NCI-H345 (cell line): ENCODE results near the gene LRRC46.

Experiments
- DNase-seq: peaks from one replicate; lab custom pipeline; 2025; lab: John Stamatoyannopoulos, UW

LRRC46 gene, protein sequence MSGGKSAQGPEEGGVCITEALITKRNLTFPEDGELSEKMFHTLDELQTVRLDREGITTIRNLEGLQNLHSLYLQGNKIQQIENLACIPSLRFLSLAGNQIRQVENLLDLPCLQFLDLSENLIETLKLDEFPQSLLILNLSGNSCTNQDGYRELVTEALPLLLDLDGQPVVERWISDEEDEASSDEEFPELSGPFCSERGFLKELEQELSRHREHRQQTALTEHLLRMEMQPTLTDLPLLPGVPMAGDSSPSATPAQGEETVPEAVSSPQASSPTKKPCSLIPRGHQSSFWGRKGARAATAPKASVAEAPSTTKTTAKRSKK

DNA sequence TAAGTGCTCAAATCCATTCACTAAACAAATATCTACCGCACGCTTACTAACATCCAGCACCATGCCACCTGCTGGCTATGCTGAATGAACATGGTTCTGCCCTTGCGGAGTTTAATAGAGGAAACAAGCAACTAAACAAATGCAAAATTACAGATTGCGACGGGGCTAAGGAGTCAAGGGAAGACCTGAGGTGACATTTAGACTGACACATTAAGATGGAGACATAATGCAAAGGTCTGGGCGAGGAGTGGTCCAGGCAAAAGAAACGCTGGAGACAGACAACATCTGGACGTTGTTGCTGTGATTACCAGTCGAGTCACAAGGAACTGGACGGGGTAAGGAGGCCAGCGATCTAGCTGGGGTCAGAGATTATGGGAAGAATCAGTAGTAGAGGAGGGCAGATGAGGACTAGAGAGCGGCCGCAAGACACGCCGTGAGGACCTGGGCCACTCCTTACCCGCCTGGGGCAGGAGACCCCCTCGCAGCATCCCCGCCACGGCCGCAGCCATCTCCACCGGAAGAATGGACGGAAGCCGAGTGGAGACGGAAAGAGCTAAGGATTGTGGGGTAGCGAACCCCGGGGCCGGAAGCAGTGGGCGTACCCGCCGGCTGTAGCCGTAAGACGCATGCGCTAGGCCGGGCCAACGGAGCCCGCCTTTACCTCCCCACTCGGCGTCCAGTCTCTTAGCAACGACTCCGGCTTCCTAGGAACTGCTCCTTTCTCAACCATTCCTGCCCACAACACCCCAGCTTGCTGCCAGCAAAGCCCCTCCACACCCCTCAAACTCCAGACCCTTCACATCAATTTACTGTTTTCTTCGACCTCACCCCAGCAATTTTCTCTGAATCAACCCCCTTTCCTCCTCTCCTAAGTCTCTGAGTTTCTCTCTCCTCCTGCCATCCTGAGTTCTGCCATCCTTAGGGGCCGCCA, at the start of gene LRRC46, which contains the start of gene MRPL10:
Gene LRRC46 (plus strand): TSS at position 668 of the 931 bp plus-strand sequence. CDS start 320 bp downstream, outside the sequence.
Gene MRPL10 (minus strand): TSS at position 539 of the 931 bp plus-strand sequence. CDS start 30 bp downstream, at position 509.
- DNase-seq: peak; percentile 96

DNA sequence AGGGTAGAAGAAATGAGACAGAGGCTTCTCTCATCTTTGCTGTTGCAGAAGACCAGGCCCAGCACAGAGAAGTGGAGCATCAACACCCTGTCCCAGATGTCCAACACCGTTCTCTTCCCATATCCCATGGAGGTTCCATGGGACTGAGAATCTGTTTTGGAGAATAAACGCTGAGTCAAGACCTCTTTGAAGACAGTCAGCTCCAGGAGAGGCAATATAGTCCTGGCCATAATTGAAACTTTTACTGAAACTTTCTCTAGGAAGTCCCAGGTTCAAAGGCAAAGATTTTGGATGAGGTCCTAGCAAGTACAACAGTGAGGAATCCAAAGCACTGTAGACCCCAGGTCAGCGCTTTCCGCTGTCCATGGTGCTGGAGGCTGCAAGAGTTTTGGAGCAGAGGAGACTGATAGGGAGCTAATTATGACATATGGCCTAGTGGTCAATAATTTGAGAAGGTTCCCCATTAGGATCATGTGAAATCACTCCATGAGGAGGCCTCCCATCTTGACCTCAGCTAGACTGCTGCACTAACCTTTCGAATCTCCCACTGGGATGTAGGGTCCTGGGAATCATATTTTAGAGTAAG, 45.8 kb upstream of the LRRC46 start:
- DNase-seq: no peak

DNA sequence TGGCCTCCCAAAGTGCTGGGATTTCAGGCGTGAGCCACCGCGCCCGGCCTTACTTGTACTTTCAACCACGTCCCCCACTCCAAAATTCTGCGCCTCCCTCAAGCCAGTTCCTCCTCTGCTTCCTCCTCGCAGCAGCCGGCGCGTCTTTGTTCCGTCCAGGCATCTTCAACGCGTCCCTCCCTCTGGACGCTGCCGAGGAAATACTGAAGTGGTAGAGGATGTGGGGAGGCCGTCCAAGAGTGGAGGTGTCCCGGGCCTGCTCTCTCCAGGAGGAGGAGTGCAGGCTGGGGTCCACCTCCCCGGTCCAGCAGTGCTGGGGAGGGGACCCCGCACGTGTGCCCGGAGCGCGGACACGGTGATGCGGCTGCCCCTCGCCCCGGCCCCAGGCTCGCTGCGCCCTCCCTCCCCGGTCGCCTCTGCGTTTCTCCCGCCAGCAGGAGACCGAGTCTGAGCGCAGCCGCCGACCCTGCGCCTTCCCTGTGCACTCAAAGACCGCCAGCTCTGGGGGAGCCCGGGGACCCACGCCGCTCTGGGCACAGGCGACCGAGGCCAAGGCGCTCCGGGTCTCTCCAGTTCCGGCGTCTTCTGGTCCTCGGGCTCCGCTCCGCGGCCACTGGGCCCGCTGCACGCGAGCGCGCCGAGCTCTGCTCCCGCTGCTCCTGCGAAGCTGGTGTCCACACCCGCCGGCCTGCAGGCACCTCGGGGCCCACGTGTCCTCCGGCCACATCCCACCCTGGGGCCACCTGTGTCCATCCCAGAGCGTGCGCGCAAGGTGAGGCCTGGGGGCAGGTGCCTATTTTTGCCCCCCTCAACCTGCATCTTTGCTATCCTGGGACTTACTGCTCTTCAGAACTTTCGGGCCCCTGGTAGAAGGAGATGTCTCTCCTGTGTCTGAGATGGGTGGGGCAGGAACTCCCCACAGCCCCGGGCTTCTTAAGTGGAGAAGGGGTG, 41.6 kb upstream of the LRRC46 start:
- DNase-seq: peak; percentile 67

DNA sequence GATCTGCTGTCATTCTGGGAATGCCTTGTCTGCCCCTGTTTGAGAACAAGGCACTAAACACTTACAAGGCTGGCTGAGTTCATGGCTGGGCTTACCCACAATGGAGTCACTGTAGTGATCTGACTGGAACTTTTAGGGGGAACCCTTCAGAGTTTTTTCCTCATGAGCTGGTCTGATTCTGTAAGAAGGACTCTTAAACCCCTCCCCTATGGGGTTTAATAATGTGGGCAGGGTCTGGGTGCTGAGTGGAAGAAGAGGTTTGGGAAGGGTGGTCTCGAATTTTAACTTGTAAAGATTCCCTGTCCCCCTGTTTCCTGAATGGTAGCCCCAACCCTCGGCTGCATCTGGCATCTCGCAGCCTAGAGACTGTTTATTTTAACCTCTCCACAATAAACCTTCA, 40.4 kb upstream of the LRRC46 start:
- no peak for DNase-seq

DNA sequence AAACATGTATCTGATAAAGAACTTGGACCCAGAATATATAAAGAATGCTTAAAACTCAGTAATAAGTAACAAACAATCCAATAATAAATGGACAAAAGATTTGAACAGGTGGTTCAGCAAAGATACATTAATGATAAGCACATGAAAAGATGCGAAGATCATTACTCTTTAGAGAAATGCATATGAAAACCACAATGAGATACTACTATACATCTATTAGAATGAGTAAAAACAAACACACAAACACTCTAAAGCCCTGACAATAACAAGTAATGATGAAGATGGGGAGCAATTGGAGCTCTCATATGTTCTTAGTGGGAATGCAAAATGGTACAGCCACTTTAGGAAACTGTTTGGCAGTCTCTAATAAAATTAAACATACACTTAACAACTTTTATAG, 39.0 kb upstream of the LRRC46 start:
- DNase-seq: no peak

DNA sequence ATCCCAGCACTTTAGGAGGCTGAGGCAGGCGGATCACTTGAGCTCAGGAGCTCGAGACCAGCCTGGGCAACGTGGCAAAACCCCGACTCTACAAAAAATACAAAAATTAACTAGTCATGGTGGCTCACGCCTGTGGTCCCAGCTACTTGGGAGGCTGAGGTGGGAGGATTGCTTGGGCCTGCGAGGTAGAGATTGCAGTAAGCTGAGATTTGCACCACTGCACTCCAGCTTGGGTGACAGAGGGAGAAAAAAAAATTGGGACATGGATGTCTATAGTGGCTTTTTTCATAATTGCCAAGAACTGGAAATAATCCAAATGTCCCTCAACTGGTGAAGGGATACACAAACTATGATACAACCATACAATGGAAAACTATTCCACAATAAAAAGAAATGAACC, 38.5 kb upstream of the LRRC46 start:
- DNase-seq: no peak

DNA sequence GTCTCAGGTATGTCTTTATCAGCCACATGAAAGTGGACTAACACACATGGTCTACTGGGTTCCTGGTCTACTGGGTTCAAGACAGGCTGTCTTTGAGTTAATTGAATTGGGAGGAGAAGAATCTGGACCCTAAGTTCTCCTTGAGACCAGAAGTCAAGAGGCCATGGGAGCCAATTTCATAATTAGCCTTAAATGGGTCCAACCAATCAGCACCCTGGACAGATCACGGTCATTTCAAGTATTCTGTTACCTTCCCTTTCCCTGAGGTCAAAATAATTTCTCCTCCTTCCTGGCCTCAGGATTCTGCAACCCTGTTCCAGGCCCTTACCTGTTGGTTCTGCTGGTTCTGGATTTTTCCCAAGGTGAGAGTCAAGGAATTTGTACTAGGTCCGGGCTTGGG, 33.7 kb upstream of the LRRC46 start:
- no peak for DNase-seq

DNA sequence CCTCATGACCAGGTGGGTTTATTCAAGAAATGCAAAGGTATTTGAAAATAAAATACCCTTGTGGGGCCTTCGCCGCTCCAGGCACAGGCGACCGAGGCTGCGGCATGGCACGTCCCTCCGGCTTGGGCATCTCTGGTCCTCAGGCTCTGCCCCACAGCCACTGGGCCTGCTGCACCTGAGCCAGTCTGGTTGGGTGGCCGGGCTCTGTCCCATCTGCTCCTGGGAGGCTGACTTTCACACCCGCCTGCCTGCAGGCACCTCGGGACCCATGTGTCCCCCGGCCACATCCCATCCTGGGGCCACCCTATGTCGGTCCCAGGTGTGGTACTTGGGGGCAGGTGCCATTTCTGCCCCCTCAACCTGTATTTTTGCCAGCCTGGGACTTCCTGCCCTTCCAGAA, 30.8 kb upstream of the LRRC46 start:
- DNase-seq: no peak

DNA sequence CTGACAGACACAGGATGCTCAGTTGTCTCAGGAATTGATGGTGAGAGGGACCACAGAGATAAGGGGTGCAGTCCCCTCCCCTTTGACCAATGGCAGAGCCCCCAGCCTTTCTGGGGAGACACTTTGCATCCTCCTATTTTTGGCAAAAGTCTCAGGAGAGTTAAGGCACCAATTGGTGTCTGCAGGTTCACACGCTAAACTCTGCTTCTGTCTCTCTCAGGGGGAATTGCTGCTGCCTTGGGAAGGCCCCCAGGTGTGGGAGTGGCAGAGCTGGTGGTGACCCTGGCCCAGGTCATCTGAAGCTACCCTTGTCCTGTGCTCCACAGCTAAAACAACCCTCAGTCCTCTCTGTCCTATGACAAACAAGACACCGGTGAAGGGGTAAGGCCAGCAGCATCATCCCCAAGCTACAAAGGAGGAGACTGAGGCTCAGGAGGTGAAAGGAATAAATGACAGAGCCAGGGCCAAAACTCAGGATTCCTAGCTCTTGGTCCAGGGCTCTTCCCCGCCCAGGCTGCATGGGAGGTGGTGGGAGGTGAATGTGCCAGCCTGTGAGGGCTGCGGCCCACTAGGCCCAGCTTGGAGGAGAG, 30.2 kb upstream of the LRRC46 start:
- no peak for DNase-seq

DNA sequence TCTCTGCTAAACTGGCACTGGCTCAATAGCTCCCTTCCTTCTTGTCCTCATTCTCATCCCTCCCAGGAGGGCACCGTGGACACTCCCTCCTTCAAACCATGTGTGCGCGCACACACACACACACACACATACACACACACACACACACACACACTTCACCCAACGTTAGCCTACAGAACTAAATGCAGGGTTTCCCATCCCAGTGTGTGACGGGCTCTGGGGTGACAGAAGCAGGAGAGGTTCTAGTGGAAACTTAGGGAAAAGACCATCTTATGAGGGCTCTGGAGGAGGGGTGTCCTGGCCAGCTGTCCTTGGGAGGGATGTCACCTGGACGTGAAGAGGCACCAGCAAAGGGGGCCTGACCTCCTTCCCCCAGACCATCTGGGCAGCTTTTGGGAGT, 29.6 kb upstream of the LRRC46 start:
- DNase-seq: no peak

DNA sequence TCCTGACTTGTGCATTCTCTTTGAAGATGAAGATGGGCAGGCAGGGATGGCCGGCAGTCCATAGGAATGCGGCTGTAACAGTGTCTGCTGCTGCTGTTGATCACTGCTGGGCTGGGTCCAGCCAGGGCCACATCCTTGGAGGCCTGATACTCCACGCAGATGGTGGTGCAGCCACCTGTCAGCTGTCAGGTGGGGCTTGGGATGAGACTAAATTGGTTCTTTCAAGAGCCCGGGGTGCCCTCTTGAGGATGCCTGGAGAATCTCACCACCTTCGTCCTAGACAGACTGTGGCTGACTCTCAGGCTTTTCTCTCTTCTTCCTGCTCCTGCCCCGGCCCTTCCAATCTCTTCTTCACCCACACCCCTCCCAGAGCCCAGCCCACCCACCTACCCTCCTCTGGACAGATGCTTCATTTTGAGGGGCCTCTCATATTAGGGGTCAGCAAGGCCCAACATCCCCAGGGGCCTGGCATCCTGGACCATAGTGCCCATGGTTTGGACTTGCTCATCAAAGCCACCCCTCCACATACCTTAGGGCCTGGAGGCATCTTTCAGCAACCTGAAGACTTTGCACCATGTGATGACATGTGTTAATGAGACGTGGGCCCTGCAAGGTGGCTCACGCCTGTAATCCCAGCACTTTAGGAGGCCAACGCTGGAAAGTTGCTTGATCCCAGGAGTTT, 29.0 kb upstream of the LRRC46 start:
- peak; percentile 69 for DNase-seq

DNA sequence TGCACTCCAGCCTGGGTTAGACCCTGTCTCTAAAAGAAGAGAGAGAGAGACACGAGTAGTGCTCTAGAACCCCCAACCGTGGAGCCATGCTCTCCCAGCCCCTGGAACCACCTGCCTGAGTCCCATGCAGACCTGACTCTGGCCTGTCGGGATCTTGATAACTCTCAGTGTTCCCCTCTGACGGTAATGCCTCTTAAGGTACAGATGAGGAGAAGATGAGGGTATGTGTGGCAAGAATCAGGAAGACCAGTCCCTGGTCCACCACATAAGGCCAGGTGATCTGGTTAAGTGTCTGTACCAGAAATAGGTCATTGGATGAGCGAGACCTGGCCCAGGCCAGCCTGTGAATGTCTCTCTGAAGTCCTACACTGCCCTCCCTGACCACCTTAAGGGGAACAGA, 28.3 kb upstream of the LRRC46 start:
- no peak for DNase-seq

DNA sequence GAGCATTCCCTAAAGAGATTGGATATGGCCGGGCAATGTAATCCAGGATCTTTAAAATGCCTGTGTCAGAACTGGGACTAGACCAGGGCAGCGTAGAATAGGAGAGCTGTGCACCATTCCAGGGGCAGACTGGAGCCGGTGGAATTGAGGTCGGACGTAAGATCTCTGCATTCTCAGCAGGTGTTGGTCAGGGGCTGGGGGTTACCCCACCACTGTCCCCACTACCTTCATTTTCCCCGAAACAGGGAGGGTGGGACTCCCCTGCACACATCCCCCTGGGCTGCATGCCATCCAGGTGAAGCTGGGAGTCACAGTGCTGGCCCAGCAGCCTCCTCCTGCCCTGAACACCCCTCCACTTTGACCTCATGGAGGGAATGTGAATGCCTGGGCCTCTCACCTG, 27.7 kb upstream of the LRRC46 start:
- no peak for DNase-seq

DNA sequence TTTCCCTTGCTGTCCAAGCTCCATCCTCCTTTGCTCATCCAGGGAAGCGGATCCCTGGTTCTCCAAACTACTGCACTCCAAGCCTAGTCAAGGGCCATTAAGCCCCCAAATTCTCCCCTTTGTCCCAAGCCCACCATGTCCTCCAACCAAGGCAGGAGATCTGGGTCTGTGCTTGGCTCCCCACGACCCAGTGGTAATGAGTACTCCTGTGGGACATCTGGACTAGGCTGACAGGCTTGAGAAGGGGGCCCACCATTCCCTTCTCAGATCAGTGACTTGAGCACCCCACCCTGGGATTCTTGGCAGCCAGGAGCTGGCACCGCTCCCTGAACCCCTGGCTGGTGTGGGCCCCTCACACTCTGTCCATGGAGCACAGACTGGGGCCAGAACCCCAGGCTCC, 27.0 kb upstream of the LRRC46 start:
- DNase-seq: no peak

DNA sequence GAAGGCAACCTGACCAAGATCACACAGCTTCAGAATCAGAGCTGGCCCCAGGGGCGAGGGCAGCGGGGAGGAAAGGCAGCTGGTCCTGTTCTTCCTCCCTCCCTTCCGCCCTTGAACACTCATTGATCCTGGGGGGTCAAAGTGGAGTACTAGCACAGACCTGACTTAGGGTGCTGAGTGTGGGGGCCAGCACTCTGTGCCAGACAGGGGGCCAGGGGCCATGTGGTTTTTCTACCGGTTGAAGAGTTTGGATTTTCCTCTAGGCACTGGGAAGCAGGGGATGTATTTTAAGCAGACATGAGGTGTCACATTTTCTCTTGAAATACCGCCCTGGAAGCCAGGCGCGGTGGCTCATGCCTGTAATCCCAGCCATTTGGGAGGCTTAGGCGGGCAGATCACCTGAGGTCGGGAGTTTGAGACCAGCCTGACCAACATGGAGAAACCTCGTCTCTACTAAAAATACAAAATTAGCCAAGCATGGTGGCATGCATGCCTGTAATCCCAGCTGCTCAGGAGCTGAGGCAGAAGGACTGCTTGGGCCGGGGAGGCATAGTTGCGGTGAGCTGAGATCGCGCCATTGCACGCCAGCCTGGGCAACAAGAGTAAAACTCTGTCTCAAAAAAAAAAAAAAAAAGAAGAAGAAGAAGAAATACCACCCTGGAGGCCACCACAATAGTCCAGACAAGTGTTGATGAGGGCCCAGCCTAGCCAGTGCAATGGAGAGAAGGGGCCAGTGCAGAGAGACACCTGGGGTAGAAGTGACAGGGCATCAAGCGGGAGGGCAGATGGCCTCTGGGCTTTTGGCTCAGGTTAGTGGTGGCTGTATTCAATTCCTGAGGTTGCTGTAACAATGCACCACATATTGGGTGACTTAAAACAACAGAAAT, 25.2 kb upstream of the LRRC46 start:
- no peak for DNase-seq

DNA sequence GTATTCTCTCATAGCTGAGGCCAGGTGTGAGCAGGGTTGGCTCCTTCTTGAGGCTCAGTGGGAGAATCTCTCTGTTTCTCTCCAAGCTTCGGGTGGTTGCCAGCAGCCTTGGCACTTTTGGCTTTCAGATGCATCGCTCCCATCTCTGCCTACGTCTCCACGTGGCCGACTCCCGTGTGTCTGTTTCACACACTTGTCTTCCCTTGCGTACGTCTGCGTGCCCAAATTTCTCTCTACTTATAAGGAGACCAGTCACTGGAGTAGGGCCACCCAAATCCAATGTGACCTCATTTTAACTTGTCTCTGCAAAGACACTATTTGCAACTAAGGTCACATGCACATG, 24.6 kb upstream of the LRRC46 start:
- no peak for DNase-seq

DNA sequence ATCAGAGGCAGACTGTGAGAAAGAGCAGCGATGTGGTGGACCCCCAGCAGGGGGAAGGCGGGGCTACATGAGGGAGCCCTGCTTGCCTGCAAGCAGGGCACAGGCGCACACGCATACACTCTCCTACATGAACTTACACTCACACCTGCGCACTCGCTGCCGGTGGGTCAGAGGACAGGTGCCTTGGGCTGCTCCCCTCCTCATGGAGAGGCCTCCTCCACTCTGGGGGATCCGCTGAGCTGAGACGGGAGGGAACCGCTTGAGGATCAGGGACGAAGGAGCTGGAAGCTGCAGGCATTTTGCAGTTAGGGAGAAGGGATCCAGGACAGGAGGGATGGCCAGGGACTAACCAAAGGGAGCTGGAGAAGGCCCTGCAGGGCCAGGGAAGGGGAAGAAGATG, 24.0 kb upstream of the LRRC46 start:
- DNase-seq: no peak

DNA sequence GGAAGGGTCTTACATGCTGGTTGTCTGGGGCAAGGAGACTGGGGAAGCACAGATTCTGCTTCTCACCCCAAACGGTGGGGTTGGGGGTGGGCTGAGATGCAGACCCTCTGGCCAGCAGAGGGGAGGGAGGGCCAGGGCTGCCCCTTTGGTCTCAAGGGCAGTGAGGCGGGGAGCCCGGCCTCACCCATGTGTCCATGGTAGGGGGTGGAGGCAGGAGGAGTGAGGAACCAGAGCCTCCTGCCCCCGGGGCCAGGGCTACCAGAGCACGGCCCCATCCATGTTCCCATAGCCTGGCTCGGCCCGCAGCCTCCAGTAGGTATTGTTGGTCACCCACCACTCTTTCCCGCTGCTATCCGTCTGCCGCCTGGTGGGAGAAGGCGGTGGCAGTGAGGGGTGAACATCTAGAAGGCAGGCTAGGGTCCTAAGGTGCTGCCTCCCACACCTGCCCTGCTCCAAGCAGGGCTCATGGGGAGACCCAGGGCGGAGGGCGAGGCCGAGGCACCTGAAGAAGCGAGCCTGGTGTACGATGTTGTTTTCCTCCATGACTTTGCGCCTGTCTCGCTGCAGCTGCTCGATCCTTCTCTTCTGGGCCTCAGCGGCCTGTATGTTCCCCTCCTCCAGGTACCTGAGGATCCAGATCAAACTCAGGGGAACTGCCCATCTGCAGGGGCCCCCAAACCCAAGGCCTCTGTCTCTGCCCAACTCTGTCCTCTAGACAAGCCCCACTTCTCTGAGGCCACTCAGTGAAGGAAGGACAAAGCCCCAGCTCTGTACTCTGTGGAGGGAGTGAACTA, 23.2 kb upstream of the LRRC46 start:
- DNase-seq: no peak
